GM19240 (cell line): Measurements from ENCODE around the gene MAP7D1.
"Not testable (repeated sequence)": the region's sequence is repeated elsewhere in the genome, so short reads cannot be mapped to it uniquely, and the experiment has no call there.

ENCODE experiments used
- DNase-seq: peaks from one replicate; pipeline ENCODE4 v3.0.0; 2011; ENCODE audit warnings: low spot score; ENCODE audit not compliant: insufficient read length

Gene MAP7D1

GRCh38 chr1:36151134-36151844 is 4.7 kb upstream of the MAP7D1 start:
- DNase-seq, result no peak

DNA sequence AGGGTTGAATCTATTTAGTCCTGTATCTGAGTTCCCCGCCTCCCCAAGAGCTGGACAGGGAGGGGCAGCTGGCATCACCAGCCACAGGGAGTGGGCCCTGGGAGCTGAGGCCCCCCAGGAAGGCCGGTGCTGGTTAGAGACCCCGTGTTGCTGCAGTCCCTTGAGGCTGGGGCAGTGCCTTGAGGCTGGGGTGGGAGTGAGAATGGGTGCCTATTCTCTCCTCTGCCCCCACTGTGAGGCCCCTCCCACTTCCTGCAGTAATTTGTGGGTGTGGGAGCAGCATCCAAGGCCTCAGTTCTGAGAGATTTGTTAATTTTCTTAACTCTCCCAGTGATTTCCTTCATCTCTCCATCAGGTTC is 4.1 kb upstream of the MAP7D1 start:
- DNase-seq, result no peak

GRCh38 chr1:36153476-36153875 is 2.5 kb upstream of the MAP7D1 start:
- DNase-seq, result no peak

- no peak for DNase-seq
Observed at GRCh38 chr1:36154335-36154734, 1.6 kb upstream of the MAP7D1 start.

GRCh38 chr1:36154765-36155407 is 1.1 kb upstream of the MAP7D1 start:
- no peak for DNase-seq

DNA sequence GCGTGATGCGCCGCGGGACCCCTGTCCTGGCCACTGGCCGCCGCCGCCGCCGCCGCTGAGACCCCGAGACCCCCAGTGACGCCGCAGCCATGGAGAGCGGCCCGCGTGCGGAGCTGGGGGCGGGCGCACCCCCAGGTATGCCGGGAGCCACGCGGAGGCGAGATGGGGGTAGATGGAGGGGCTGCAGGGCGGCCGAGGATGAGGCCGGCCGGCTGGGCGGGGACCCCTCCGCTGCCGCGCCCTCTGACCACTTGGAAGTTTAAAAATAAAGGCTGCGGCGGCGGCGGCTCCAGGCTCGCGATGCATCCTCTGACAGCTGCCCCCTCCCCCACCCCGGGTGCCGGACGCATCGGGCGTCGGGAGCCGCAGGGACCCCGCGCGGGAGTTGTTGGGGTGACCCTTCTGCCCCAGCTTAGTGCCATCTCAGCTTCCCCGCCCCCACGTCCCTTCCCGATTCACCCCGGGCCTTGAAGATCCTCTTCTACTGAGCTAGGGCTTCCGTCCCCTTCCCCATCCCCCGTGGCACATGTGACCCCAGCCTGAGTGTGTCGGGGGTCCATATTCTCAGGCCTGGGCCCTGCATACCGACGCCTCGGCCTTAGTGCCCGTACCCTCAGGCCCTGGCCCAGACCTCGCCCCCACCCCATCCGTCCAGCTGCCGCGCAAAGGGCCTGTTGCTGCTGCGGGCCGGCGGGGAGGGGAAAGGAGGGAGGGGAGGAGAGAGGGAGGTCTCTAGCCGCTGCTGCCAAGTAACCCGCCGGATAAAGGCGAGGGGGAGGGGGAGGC is 562 bp downstream of the MAP7D1 start:
- no peak for DNase-seq

DNA sequence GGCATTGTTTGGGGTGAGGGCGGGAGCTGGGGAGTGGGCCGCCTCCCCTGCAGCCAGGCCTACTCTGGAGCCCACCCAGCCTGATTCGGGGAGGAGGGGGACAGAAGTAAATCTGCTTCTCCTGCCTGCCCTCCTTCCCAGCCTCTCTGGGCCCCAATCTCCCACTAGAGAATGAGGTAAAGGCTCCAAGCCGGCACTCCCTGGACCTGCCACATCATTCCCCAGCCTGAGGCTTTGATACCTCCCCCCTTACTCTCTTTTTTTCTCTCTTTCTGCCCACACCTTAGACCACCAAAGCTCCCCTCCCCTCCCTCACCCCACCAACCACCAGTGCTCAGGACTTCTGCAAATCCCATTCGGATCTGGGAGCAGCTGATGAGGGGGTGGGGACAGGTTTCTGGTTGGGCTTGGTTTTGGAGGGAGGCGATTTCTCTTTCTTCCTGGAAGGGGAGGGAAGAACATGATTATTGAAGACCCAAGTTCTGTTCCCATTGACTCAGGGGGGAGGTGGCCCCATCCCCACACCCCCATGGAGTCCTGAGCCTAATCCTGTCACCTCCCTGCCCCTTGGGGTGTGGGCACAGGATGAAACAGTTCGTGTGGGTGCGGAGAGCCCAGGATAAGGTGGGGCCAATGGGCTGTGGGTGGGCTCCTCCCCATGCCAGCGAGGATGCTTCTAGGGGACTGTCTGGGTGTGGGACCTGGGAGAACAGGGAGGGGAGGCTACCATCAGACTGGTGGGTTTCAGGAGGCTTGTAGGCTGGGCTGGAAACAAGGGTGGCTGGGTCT is 1.3 kb downstream of the MAP7D1 start:
- DNase-seq, result no peak

DNA sequence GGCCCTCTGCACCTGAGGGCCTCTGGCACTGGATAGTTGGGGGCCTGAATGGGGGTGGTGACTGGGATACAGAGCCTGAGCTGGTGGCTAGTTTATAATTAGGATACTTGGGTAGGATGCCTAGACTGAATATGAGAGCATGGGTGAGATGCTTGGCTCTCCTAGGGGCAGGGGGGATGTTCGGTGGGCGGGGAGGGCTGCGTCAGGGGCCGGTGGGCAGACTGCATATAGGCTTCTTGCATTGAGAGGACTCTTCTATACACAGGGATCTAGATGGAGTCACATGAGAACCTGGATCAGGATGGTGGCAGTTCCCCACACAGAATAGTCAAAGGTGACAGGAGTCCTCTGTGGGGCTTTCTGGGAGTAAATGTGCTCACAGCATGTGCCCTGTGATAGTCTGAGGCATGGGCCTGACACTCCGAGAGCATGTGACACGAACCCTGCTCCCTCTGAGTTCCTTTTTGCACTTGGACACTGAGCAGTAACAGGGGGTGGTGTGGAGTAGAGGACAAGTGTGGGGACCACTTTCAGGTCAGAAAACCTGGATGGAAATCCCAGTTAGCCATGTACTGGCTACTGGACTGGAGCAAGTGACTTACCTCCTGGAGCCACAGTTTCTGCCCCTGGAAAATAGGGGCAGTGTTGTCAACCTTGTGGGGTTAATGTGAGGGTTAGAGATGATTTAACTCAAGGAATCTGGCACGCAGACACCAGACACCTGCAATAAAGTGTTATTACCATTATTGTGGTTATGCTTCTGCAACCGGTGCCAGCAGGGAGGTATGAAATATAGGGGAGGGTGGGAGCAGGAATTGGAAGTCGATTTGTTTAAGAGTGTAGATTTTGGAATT is 2.2 kb downstream of the MAP7D1 start:
- no peak for DNase-seq

GRCh38 chr1:36158827-36159252 is 2.9 kb downstream of the MAP7D1 start:
- not testable (repeated sequence) for DNase-seq

DNA sequence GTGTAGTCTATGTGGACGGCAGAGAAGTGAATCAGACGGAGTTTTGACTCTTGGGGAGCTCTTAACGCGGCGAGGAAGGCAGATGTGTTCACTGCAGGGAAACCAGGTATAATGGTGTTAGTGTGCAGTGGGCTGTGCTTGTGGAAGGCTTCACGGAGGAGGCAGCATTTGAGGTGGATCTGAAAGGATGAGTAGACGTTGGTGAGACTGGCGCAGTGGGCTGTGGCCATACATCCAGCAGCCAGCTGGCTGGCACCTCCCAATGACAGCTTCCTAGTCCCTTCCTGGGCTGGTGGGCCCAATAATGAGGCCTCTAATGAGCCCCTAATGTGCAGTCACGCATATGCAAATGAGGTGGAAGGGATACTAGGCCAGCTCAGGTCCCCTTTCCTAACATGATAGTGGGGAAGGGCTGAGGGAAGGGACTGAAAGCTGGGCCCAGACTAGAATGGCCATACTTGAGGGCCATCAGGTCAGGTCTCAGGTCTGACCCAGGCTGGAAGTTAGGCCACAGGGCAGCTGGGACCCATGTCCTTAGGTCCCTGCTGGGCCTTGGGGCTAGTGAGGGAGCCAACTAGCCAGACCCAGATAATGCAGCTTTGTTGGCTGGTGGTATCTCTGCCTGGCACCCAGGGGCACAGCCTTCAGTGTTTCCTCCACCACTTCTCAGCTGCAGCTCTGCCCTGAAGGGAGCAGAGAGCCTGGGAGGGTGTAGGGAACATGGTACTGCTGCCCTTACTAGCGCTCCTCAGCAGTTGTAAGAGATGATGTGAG is 3.8 kb downstream of the MAP7D1 start:
- DNase-seq, result no peak

- DNase-seq, result no peak
Observed at GRCh38 chr1:36160388-36160948, 4.5 kb downstream of the MAP7D1 start.

DNA sequence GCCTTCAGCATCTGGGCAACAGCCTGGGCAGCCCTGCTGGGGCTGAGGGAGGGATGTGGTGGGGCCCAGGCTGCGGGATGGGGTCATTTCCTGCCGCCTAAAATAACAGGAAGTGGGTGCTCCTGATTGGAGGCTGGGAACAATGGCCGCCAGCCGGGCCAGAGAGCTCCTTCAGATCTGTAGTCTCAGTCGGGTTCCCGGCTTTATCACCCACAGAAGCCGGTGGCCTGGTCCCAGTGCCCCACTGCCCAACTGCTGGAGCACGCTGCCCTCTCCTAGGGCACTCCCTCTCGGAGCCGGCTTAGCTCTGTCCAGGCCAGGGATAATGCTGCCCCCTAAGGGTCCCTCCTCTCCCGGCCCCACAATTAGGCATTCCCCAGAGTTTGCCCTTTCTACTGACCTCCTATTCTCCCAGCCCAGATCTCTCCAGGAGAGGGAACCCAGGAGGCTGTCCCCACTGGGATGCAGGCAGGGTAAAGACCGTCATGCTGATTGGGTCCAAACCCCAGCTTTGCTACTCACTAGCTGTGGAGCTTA is 5.1 kb downstream of the MAP7D1 start:
- DNase-seq, result no peak

DNA sequence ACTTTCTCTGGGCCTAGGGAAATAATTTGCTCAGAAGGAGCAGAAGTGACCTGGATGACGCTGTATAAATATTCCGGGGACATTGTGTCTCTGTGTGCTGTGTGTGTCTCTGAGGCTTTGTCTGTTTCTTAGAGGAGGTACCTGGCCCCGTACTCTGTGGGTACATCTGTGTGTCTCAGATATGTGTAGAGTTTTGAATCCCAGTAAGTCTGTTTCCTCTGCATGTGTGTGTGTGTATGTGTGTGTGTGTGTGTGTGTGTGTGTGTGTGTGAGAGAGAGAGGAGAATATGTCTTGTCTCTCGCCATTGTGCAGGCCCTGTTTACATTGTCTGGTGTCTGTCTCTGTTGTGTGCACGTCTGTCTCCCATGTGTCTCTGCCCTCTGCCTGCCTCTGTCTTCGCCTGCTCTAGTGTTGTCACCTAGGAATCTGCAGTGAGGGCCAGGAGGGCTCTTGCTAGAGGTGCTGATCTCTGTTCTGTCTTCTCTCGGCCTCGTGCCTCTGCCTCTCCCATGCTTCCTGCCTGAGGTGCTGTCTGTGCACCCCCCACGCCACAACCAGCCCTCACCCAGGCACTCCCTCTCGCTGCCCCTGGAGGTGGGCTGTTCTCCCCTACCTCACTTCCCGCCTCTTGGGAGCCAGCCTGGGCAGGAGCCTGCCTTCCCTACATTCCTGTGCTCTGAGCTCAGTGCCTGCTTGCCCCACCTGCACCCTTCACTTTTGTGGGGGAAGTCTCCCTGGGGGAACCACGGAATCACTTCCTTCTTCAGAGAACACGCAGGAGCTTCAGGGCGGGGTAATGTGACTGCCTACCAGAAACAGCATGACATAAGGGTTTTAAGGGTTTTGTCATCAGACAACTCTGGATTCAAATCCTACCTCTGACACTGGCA is 5.9 kb downstream of the MAP7D1 start:
- DNase-seq, result no peak

GRCh38 chr1:36162680-36163239 is 6.8 kb downstream of the MAP7D1 start:
- no peak for DNase-seq

DNA sequence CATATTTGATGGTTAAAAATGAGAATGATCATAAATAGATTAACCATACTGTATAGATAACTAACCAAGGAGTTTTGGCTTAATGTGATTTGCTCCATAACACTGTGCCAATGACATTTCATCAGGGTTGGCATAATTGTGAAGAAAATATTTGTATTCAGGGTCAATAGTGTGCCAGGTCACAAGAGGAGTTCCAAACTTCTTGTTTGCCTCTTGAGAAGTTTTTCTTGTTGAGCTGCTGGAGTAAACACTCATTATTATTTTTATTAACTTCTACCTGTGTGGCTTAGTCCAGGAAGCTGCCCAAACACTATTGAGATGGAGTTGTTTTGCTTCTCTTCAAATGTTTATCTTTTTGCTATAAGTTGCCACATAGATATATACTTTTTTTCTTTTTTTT is 7.5 kb downstream of the MAP7D1 start:
- no peak for DNase-seq

- no peak for DNase-seq
Observed at GRCh38 chr1:36164361-36164760, 8.4 kb downstream of the MAP7D1 start.

- DNase-seq, result no peak
Observed at GRCh38 chr1:36165145-36165544, 9.2 kb downstream of the MAP7D1 start.

GRCh38 chr1:36166136-36166535 is 10.2 kb downstream of the MAP7D1 start:
- no peak for DNase-seq
